GM19372 (cell line): ENCODE results near the gene ZNF69.
"Not testable (repeated sequence)": the region's sequence is repeated elsewhere in the genome, so short reads cannot be mapped to it uniquely, and the experiment has no call there.

Source experiments
- ATAC-seq: cut with Tn5 transposase; IDR thresholded peaks from one replicate; pipeline ENCODE4 v1.9.1; 2021; ENCODE audit warnings: mild to moderate bottlenecking, low read depth, moderate library complexity; ENCODE audit not compliant: unreplicated experiment

The ZNF69 gene

DNA sequence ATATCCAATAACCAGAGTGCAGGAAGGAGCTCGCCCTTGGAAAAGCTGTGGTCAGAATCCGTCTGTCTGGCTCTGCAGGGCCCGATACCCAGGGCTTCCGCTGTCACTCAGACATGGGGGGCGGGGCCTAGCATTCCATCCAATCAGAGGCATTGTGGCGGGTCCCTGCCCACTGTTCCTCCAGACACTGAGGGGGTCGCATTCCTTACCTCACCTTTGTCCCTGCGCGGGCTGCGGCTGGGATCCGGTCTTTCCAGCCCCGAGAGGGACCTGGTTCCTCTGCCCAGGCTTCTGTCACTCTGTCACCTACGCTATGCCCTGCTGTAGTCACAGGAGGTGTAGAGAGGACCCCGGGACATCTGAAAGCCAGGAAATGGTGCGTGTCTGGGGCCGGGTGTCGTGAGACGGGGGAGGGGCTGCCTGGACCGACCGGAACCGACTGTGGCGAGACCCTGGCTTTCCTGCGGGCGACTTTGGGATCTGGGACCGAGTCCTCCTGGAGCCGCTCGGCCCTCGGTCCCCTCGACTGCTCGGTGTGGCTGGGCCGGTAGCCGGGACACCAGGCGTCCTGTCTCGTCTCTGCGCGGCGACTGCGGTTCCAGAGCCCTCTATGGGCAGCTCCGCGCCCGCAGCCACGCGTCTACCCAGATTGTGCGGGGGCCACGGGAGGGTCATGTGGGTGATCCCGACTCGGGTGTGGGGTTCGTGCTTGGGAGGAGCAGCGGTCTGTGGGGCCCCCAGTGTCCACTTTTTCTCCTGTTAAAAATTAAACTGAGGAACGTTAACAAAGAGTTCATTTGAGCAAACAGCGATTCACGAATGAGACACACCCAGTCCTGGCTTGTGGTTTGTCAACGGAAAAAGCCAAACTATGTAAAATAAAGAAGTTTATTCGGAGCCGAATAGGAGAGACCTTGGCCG, at the start of gene ZNF69:
TSS of gene ZNF69 (plus strand) at position 172 of the 921 bp plus-strand sequence. CDS start at position 314, 142 bp downstream.
- no peak for ATAC-seq

DNA sequence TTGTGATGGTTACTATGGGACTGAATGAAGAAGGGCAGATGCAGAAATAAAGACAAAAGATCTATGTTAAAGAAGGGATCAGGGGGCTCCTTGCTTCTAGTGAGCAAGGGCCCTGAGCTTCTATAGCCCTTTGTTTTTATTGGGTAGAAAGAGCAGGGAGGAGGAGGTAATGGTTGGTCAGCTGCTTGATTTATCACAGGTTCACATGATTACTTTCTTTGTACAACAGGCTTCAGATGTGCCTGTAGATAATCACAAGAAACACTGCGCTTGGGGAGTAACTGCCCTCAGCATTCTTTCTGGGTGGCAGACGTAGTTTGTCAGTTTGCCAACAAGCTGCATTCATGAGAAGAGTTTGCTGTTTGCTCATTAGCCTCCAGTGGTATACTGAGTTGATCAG, 43.9 kb upstream of the ZNF69 start:
- ATAC-seq, result no peak

DNA sequence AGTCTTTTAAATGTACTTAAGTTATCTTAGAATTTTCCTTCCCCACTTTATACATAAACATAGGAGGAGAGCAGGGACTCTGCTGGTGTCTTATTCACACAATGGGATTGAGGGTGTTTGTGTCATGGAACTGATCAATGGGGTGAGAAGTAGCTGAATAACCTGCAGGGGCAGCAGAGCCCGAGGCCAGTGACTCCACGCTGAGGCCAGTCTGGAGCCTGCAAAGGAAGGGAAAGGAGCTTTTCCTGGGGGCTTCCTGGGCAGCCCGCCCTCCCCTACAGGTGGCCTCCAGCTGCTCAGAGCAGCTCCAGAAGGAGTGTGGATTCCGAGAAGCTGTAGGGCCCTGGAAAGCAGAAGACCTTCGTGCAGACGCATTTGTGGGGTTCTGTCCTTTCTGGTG, 40.0 kb upstream of the ZNF69 start:
- ATAC-seq, result not testable (repeated sequence)

DNA sequence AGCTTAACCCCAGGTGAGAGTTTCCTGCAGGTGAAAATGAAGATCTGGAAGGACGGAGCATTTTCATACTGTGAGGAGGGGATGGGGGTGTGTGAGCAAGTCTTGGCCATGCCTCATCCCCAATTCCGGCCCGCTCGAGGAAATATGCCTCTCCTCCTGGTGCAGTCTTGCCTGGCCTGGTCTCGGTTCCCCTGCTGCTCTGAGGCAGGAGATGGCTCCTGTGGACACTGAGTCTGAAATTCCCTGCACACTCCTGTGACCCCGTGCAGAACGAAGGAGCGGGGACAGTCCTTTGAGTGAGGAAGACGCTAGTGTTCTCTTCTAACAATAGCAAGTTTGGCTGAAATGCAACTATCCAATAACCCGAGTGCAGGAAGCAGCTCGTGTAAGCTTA, 39.4 kb upstream of the ZNF69 start:
- no peak for ATAC-seq

DNA sequence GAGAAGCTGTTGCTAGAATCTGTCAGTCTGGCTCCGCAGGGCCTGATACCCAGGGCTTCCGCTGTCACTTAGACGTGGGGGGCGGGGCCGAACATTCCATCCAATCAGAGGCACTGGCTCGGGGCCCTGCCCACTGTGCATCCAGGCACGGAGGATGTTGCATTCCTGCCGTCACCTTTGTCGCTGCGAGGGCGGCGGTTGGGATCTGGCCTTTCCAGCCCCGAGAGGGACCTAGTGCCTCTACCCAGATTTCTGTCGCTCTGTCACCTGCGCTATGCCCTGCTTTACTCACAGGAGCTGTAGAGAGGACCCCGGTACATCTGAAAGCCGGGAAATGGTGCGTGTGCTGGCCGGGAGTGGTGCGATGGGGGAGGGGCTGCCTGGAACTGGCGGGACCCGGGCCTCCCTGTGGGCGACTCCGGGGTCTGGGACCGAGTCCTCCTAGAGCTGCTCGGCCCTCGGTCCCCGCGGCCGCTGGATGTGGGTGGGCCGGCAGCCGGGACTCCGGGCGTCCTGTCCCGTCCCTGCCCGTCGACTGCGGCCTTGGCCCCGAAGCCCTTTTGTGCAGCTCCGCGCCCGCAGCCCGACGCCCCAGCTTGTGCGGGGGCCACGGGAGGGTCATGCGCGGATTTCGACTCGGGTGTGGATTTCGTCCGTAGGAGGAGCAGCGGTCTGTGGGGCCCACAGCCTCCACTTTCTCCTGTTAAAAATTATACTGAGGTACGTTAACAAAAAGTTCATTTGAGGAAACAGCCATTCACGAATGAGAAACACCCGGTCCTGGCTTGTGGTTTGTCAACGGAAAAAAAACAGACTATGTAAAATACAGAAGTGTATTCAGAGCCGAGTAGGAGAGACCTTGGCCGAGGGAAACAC, 38.8 kb upstream of the ZNF69 start, which contains the start of gene ZNF439:
TSS of gene ZNF439 (plus strand) at position 133 of the 876 bp plus-strand sequence. CDS start at position 275, 142 bp downstream.
- ATAC-seq, result no peak

DNA sequence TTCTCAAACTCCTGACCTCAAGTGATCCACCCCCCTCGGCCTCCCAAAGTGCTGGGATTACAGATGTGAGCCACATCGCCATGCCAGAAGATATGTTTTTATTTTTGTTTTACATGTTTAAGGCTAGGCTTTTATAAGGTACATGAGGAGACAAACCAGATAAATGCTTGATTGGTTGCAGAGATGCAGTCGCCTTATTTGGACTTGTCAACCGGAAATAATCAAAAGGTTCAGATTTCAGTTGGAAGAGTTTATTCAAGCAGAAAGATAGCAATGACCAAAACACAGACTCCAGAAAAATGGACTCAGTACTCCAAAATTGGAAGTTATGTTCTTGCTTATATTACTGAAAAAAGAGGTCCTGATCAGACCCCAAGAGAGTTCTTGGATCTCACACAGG, 37.3 kb upstream of the ZNF69 start:
- not testable (repeated sequence) for ATAC-seq

DNA sequence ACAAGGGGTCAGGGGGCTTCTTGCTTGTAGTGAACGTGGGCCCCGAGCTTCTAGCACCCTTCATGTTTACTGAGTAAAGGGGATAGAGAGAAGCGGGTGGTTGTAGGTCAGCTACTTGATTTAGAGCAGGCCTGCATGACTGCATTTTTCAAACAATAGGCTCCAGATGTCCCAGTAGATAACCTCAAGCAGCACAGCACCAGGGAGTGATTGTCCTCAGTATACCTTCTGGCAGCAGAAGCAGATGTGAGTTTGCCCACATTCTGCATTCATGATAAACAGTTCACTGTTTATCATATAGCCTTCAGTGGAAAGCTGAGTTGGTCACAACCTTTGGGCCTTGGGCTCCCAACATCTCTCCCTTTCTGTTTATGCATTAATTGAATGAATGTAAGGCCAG, 34.2 kb upstream of the ZNF69 start:
- no peak for ATAC-seq

DNA sequence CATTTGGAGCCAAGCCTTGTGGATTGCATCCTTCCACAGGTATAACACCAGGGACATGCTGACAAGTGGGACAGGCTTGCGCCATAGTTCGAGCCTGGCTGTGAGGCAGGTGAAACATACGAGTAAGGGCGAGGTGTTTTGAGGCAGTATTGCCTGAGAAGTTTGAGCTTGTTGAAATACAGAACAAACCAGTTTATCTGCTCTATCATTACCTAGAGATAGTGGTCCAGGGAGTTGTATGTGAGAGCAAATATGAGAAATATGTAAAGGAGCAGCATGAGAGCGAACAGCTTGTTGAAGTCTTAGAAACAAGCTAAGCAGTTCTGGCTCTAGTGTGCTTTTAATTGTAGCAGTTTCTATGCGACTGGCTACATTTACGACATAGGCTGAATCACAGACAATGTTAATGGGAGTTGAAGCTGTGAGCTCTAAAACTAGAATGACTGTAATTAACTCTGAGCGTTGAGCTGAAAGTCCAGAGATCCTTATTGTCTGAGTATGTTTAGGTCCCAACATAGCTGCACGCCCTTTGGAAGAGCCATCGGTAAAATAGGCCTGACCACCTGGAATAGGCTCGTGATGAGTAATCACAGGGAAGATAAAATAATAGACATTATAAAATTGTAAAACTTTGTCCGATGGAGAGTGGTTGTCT, 30.9 kb upstream of the ZNF69 start:
- no peak for ATAC-seq

DNA sequence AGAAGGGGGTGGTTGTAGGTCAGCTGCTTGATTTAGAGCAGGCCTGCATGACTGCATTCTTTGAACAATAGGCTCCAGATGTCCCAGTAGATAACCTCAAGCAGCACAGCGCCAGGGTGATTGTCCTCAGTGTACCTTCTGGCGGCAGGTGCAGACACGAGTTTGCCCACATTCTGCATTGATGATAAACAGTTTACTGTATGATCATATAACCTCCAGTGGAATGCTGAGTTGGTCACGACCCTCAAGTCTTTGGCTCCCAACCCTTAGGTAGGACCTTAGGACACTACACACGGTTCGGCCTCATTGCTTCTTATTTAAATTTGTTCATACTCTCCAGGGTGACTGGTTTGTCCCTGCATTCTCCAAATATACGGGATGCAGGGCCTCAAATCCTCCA, 26.9 kb upstream of the ZNF69 start:
- ATAC-seq, result no peak

DNA sequence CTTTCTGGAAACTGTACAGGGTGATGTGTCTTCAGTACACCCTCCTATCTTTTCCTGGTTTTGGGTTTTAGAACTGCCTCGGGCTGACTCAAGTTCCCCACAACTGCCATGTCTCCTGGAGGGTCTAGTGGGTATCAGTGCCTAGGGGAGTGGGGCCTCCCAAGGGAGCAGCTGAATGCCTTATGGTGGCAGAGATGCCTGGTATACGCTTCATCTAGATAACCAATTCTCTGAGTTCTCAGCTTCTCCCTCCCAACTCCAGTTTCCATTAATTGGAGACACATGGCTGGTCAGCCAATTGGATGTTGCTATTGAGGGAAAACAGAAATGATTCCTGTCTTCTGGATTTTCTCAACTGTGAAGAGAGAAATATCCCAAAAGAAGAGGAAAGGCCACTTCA, 26.3 kb upstream of the ZNF69 start:
- no peak for ATAC-seq

DNA sequence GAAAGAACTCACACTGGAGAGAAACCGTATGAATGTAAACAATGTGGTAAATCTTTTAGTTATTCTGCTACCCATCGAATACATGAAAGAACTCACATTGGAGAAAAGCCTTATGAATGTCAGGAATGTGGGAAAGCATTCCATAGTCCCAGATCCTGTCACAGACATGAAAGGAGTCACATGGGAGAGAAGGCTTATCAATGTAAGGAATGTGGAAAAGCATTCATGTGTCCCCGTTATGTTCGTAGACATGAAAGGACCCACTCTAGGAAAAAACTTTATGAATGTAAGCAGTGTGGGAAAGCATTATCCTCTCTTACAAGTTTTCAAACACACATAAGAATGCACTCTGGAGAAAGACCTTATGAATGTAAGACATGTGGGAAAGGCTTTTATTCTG, 19.8 kb upstream of the ZNF69 start:
- not testable (repeated sequence) for ATAC-seq

DNA sequence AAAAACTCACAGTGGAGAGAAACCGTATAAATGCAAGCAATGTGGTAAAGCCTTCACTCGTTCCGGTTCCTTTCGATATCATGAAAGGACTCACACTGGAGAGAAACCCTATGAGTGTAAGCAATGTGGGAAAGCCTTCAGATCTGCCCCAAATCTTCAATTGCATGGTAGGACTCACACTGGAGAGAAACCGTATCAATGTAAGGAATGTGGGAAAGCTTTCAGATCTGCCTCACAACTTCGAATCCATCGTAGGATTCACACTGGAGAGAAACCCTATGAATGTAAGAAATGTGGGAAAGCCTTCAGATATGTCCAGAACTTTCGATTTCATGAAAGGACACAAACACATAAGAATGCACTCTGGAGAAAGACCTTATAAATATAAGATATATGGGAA, 19.4 kb upstream of the ZNF69 start:
- no peak for ATAC-seq

DNA sequence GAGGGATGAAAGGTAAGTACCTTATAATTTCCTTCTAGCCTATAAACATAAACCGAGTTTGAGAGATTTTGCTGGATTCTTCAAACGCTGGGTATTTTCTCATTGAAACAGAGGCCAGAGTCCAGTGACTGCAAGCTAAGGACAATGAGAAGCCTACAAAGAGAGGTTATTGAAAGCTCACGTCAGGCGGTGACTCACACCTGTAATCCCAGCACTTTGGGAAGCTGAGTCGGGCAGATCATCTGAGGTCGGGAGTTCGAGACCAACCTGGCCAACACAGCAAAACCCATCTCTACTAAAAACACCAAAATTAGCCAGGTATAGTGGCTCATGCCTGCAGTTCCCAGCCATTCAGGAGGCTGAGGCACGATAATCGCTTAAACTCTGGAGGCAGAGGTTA, 15.0 kb upstream of the ZNF69 start:
- no peak for ATAC-seq

DNA sequence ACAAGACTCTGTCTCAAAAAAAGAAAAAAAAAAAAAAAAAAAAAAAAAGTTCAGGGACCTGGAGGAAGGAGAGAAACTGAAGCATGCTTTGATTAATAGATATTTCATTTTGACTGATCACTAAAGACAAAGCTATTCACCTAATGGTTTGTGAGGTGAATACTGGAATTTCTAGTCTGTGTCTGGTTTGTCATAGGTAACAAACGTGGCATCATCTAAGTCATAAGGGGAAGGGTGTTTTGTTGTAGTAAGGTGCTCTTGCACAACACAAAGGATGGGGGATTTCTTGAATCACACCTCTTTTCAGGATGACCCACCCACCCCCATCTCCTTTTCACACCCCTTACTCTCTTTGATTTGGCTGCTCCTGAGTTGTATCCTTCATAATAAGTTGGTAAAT, 13.8 kb upstream of the ZNF69 start:
- ATAC-seq, result no peak

DNA sequence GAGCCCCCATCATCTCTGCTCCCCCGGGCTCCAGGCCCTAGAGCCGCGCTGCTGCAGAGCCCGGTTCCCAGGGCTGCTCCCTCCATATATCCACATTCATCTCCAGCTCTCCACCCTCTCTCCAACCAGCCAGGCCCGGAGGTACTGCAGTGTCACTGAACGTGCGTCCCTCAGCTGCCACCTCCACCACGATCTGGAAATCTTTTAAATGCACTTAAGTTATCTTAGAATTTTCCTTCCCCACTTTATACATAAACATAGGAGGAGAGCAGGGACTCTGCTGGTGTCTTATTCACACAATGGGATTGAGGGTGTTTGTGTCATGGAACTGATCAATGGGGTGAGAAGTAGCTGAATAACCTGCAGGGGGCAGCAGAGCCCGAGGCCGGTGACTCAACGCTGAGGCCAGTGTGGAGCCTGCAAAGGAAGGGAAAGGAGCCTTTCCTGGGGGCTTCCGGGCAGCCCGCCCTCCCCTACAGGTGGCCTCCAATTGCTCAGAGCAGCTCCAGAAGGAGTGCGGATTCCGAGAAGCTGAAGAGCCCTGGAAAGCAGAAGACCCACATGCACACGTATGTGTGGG, 7.8 kb upstream of the ZNF69 start:
- not testable (repeated sequence) for ATAC-seq

DNA sequence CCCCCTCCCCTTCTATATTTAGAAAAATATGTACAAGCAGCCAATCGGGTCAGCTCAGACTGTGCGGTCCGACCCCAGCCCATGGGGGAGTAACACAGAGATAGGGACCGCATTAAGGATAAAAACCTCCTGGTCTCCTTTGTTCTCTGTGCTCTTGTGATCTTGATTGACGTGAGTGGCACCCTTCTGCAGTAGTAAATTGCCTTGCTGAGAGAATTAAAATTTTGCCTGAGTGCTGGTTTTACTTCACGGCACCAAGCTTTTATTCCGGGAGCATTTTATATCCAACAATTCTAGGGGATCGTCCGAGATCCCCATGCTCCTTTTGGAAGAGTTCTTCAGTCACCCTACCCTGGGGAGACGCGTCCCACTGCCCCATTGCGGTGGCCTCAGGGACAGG, 7.0 kb upstream of the ZNF69 start:
- ATAC-seq, result no peak

DNA sequence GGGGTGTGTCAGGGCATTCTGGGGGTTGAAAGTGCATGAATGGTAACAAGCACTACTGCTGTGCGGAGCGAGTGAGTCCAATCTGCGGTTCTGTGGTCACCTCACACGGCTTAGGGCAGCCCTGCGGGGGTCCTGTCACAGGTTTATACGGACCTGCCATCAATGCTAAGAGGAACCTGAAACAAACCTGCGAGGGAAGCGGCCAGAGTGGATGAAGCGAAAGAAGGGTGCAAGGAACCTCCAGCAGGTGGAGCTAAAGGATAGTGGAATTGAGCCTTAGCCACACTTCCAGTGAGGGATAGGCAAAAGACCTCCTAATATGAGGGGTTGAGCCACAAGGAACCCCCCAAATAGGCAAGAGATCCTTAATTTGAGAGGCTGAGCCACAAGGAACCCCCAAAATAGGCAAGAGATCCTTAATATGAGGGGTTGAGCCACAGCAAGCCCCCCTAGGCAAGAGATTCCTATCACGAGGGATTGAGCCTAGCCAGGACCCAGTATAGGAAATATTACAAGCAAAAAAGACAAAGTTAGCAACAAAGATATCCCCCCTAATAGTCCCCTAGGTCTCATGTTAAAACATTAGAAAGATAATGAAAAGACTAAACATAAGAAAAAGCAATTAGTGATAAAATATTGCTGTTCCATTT, 6.3 kb upstream of the ZNF69 start:
- ATAC-seq, result no peak

DNA sequence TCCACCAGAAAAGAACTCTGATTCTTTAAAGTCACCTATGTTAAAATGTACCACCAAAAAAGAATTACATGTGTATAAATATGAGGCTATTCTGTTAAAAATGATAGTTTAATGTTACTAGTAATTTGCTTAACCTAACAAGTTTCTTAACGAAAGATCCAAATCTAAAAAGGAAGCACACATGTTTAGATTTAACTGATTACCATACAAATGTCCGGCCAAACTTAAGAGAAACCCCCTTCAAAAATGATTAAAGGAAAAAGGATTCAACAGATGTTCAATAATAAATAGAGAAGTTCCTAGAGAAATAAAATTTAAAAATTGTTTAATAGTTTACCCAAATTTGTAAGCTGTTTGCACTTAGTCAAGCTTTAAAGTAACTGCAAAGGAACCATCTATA, 5.0 kb upstream of the ZNF69 start:
- ATAC-seq, result no peak

DNA sequence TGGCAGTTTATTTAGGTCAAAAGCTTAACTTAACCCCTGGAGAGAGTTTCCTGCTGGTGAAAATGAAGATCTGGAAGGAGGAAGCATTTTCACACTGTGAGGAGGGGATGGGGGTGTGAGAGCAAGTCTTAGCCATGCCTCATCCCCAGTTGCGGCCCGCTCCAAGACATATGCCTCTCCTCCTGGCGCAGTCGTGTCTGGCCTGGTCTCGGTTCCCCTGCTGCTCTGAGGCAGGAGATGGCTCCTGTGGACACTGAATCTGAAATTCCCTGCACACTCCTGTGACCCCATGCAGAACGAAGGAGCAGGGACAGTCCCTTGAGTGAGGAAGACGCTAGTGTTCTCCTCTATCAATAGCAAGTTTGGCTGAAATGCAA, 360 bp upstream of the ZNF69 start:
- ATAC-seq, result no peak

DNA sequence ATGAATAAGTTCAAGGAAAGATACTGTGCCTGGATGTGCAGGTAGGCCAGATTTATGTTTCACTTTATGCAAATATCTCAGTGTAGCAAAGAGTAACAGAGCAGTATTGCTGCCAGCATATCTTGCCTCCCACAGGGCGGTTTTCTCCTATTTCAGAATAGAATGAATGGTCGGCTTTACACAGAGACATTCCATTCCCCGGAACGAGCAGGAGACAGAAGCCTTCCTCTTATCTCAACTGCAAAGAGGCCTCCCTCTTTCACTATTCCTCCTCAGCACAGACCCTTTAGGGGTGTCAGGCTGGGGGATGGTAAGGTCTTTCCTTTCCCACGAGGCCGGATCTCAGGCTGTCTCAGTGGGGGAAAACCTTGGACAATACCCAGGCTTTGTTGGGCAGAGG, 2.3 kb downstream of the ZNF69 start:
- not testable (repeated sequence) for ATAC-seq
